Neural progenitor cell (in vitro differentiated cells): Measurements from ENCODE around the gene TRIM7.

Experiments used
- EZH2 ChIP-seq: fragments of 200-600 bp; sonication (generic); IDR thresholded peaks from 2 replicates; pipeline ENCODE4 v1.6.1; 2017; ENCODE audit warnings: antibody characterized with exemption, mild to moderate bottlenecking, moderate library complexity
- EZH2phosphoT487 ChIP-seq: fragments of 200-600 bp; sonication (generic); IDR thresholded peaks from 2 replicates; pipeline ENCODE4 v1.6.1; 2017; ENCODE audit warnings: antibody characterized with exemption
- TF ChIP-seq, protein P1 (sequence below): fragments of 200-600 bp; sonication (generic); IDR thresholded peaks from 2 replicates; pipeline ENCODE4 v1.5.1; 2017; ENCODE audit warnings: antibody characterized with exemption, mild to moderate bottlenecking

DNA sequence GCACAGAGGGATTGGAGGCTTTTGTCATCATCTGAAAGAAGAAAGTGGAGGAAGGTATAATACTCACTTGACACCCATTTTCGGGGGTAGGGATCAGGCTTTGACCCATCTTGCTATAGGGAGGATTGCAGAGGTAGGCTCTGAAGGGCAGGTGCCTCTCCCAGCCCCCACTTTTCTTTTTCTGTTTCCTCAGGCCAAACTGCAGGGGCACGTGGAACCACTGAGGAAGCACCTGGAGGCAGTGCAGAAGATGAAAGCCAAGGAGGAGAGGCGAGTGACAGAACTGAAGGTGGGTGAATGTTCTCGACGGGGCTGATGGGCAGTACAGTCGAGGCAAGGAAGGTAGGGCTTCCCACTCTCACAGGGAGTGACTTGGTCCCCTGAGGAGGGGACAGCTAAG is 25.6 kb upstream of the TRIM7 start:
- TF ChIP-seq, protein P1, sequence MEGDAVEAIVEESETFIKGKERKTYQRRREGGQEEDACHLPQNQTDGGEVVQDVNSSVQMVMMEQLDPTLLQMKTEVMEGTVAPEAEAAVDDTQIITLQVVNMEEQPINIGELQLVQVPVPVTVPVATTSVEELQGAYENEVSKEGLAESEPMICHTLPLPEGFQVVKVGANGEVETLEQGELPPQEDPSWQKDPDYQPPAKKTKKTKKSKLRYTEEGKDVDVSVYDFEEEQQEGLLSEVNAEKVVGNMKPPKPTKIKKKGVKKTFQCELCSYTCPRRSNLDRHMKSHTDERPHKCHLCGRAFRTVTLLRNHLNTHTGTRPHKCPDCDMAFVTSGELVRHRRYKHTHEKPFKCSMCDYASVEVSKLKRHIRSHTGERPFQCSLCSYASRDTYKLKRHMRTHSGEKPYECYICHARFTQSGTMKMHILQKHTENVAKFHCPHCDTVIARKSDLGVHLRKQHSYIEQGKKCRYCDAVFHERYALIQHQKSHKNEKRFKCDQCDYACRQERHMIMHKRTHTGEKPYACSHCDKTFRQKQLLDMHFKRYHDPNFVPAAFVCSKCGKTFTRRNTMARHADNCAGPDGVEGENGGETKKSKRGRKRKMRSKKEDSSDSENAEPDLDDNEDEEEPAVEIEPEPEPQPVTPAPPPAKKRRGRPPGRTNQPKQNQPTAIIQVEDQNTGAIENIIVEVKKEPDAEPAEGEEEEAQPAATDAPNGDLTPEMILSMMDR: no peak
- TF ChIP-seq EZH2: no peak
- no peak for TF ChIP-seq EZH2phosphoT487
